GM19193 (cell line): ENCODE measurements around the gene SELPLG.
A peak's percentile ranks its signal among the peaks of the same experiment; 100 is the strongest.

Experiments
- POLR2A ChIP-seq: IDR thresholded peaks from 4 replicates; pipeline ENCODE4 v1.6.1; 2011; ENCODE audit not compliant: insufficient read depth, insufficient read length; ENCODE audit errors: extremely low read depth

The SELPLG gene

DNA sequence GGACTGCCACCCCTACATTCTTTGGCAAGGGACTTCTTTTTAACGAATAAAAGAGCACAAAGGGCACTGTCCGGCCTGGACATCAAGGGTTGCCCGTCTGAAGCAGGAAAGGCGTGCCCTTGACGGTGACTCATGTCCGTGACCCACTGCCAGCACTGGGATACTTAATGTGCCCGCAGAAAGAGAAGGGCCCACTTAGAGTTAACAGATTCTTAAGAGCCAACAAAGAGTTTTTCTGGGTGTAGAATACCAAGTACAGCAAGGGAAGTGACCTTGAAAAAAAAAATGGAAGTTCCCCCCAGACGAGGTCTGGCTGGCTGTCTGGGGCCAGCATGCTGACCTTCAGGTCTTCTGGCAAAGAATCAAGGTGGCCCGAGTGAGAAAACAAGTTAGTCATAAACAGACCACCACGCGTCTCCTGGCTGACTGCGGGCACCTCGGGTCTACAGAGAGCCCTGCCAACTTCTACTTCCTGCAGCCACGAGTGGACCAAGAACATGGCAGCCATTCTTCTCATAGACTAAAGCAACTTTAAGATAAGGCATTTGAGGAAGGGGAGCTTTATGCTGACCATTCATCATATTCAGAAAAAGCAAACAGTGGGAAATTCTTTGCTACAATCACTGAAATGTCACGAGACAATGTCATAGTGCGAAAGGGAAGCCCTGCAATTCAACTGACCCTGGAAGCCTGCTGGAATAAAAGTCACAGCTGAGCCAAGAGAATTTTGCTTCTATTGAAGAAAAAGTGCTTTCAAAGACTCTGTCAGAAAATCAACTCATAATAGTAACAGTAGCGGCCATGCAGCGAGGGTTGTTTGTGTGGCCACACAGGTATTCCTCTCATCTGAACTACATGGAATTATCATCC, 10.5 kb upstream of the SELPLG start:
- TF ChIP-seq POLR2A: no peak

DNA sequence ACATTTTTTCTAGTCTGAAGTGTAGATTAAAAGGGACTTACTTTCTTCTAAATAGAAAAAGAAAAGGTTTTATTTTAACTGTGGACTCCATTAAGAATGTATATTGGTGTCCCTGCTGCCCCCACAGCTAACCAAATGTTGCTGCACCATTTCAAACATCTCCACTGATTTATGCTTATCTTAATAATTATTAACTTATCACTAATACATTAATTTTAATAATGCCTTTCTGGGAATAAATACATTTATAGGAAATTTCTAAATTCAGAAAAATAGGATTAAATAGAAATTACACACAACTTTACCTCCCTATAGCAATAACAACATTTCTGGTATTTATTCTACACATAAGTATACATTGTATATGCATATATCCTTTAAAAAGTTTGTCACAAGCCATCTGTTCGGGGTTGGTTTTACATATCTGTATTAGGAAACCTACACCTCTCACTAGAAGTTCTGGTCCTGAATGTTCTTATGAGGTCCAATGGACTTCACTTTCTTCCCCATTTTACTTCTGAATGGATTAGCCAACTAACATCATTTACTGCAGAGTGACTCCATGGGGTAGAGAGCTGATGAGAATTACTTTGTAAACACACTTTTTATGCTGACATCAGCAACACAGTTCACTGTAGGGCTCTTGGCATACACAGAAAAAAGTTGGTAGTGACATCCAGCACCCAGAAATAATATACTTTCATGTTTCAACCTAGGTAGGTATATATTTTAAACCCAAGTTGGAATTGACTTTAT, 9.4 kb upstream of the SELPLG start:
- no peak for TF ChIP-seq POLR2A

DNA sequence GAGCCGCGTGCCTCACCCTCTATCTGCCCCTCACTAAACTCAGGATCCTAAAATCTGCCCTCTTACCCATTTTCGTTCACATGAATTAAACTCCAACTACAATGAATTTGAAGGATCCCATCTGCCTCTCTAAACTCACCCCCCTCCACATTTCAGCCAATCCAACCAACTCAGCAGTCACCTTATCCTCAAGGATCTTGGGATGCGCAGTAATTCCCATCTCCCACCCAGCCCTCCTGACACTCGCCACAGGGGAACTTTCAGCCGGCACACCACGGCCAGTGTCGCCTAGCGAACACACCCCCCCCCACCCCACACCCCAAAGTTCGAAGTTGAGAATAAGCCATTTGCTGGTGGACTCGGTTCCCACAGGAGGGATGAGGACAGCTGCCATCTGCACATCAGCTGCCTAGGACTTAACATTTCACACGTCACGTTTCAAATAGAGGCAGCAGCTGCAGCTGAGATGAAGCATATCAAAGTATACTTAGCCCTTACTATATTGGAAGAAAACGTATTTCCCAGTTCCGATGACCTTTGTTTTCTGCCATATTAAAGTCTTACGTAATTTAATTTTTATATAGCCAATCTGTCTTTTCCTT, 8.7 kb upstream of the SELPLG start:
- peak; percentile 8 for TF ChIP-seq POLR2A

DNA sequence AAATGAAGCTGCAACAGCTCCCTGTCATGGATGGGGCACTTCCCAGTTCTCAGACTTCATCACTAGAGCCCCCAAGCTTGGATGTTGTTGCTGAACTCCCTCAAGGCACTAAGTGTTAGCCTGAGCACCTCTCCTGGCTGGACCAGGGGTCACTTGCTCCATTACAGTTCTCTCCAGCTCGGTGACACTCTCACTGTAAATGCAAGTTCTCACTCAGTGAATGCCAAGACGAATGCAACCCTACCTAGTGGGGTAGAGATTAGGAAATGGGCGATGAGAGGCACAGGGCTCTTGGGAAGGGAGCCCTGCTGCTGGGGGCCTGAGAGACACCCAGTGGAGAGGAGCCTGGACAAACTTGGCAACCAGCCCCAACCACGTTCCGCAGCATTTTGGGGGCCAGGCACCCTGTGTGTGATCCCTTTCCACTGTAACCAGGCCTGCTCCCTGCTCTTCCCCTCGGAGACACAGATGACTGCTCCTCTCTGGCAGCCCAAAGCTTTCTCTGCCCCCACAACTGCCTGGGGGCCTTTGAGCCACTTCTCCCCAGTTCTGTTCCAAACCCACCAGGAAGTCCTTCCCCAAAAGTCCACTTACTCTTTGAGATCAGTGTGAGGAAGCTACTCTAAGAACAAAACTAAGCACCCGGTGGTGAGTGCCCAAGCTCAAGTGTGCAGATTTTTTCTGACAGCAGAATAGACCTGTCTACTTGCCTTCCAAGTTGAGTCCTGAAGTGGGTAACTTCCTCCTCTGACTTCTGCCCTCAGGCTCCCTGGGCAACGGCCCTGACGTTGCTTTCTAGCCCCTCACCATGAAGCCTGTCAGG, 8.0 kb upstream of the SELPLG start:
- peak; percentile 15 for TF ChIP-seq POLR2A

DNA sequence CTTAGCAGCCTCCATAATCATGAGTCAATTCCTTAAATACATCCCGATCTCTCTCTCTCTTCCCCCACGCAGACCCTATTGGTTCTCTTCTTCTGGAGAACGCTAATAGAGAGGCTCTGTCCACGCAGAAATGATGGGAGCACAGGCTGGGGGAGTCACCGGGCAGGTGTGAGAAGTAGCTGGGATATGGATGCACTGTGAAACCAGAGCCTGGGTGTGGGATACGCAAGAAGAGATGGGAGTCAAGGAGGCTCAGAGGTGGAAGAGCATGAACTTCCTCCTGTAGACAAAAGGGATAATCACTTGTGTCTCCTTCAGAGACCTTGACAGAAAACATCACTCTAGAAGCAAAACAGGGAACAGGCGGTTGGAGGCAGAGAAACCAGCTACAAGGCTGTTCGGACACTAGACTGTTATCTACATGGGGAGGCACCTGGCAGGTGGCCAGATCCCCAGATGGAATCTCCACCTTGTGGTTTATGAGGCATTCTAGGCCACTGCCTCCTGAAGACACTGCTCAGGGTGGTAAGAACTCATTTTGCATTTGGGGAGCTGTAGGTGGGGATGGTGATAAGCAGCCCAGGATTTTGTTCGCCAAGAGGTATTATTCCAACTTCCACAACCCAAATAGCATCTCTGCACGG, 7.2 kb upstream of the SELPLG start:
- TF ChIP-seq POLR2A: no peak

DNA sequence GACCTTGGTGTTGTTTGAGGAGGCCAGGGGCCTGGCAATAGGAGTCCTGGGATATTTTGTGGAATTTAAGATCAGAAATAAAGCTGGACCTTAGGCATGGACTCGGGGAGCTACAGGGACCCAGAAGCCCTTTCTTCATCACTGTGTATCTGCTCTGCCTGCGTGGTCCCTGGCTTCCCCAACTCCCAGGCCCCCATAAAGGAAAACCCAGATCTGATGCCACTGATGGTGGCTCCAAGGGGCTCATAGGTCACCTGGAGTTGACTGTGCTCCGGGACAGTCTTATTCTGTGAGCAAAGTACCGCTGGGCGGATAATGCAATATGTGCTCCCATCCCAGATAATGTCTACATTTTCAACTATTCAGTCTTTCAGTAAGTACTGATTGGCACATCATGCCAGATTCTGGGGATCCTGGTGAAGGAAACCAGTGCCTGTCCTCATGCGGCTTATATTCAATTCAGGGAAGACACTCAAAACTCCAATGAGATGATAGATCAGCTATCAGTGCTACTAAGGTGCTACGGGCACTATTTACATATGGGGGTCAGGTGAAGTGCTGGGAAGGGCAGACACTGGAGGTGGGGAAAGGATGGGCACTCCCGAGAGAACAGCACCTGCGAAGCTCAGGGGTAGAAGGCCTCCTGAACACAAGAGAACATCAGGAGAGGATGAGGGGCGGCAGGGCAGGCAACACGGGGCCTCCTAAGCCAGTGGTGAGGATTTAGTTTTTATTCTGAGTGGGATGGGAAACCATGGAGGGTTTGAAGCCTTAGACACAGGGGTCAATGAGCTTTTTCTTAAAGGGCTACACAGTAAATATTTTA, 5.5 kb upstream of the SELPLG start:
- no peak for TF ChIP-seq POLR2A

DNA sequence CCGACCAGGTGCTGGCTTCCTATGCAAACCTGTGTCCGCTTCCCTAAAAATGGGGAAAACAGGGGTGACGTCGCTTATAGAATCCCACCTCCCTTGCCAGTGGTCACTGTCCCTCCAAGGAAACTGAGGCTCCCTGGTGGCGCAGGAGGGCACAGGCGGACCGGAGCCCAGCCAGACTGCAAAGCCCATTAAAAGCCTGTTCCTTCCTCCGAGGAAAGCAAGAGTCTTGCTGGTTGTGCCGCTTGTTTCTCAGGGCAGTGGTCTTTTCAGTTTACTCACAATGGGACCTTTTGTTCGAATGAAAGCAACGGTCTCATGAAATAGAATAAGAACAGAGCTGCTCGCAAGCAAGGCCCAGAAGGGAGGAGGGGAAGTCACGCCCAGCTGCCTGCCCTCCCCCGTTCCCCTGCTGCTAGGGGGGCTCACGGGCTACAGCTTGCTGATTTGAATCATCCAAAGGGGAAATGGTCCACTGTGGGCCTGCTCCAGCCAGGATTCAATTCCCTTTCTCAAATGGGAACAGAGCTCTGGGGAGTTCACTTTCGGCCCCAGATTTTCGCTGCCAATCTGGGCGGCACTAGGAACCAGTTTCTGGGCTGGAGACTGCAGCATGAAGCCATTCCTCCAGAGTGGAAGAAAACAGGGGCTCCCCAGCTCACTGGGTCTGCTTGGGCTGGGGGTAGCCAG, 4.6 kb upstream of the SELPLG start:
- peak; percentile 43 for TF ChIP-seq POLR2A

DNA sequence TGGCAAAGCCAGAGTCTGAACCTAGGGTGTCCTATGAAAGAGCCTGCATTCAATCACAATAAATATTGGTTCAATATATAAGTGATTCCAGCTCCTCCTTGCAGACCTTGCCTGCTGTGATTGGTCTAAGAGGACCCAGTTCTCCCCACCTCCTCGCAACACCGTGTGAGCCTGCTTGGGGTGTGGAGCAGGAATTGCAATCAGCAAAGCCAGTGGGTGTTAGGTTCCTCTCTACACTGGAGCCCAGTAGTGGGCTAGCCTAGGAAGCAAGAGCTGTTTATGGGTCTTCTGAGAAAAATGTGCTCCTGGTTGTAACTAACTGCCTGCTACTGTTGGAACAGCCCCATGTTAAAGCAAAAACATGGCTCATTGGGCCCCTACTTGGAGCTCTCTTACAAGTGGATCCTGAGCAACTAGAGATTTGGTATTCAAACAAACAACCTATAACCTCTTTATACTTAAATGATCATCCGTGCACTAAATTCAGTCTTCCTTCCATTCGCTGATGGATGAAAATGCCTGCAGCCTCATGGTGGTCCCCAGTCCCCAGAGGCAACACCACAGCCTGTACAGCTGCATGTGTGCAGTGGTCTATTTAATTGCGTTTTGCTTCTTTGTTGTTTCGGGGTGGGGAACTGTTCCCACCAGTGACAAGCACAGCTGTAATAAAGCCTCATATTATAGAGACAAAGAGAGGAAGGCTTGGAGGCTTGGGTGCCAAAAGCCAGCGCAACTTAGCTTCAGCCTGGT, 3.7 kb upstream of the SELPLG start:
- peak; percentile 64 for TF ChIP-seq POLR2A

DNA sequence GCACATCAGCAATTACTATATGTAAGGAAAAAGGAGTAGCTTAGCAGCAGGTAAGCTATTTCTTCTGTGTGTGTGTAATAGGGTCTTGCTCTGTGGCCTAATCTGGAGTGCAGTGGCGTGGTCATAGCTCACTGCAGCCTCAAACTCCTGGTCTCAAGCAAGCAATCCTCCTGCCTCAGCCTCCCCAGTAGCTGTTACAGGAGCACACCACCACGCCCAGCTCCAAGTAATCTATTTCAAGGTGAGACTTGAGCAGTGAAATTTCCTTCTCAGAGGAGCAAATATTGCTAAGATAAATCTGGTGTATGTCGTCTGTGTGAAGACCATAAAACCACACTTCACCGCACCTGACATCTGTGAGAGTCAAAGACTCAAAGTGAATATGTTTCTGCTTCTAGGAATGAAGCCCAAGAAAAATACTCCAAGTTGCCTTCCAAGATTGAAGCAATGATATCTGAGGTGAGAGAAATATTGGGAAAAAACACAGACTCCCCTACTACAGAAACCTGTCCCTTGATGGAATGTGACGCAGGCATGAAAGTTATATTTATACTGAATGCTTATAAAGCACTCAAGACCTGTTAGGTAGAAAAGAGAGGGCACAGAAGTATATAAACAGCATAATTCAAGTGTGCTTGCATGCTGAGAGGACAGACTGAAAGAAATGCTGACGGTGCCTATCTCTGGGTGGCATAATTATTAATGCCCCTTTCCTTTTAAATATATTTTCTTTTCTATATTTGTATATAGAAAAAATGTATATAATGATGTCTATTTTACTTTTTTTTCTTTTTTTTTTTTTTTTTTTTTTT, 2.5 kb upstream of the SELPLG start:
- TF ChIP-seq POLR2A: peak; percentile 56

DNA sequence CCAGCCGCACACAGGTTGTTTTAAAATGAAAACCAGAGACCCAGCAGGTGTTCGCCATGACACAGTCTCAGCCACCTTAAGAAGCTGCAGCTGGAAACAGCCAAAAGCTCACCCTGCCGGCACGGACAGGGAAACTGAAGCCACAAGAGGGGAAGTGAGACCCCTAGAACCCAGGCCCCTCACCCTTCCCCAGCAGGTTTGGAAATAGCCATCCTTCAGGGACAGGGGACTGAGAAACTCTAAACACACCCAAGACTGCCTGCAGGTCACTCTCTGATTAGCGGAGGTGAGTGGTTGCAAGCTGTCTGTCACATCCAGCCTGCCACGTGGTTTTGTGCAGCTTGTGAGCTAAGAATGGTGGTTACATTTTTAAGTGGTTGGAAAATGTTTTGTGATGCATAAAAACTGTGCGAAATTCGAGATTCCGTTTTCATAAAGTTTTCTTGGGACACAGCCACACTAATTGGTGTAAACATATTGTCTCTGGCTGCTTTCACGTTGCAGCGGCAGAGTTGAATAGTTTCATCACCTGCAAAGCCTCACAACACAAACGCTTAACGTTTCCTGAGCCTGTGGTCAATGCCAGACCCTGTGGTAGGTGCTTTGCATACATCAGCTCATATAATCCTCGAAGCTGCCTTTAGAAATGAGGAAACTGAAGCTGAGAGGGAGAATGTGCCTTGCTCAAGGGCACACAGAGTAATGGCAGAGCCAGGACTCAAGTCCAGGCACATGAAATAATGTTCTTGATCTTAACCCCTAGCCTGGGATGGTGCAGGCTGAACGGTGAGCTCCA, 1.7 kb upstream of the SELPLG start:
- TF ChIP-seq POLR2A: peak; percentile 99

DNA sequence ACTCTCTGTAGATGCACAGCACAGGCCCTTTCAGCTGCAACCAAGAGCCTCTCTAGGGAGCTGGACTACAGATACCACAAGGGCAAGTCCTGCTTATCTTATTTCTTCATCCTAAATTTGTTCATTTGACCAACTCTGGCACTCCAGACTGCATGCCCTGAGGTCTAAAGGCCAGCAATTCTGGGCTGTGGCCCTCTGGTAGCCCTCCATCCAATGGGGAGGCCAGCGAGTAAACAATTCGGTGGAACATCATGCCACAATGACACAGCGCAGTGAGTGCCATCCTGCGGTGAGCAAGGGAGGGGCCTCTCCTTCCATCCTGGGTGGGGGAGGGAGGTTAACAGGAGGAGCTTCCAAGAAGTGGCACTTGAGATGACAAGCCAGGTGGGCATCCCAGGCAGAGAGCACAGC, 652 bp upstream of the SELPLG start:
- peak; percentile 28 for TF ChIP-seq POLR2A

DNA sequence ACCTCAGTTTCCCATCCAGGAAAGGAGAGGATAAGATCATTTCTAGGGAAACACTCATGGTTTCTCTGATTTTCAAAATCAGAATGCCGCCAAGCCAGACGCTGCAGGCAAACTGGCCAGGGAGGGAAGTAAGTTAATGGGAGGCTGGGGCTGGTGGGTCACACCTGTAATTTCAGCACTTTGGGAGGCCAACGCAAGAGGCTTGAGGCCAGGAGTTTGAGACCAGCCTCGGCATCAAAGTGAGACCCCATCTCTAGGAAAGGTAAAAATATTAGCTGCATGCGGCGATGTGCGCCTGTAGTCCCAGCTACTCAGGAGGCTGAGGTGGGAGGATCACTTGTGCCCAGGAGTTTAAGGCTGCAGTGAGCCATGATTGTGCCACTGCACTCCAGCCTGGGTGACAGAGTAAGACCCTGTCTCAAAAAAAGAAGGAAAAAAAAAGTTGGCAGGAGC, 587 bp downstream of the SELPLG start:
- no peak for TF ChIP-seq POLR2A
